BJ (cell line): Measurements from ENCODE around the gene ZNF579. TPM values are rescaled to one million over a fixed set of nuclear protein-coding genes. Genes with fewer than 3 reads are reported as not detected.
"Not testable (repeated sequence)": the region's sequence is repeated elsewhere in the genome, so short reads cannot be mapped to it uniquely, and the experiment has no call there.

ENCODE experiments used
- CTCF ChIA-PET: fragments of 350-600 bp; formaldehyde crosslinking; extraction: SDS; loops from one replicate; lab custom pipeline; 2021; ENCODE audit warnings: antibody characterized with exemption, inconsistent platforms; lab: Yijun Ruan, JAX
- POLR2A ChIA-PET: fragments of 300-600 bp; sonication (Branson Sonifier 250); formaldehyde crosslinking; extraction: SDS; loops from one replicate; lab custom pipeline; 2021; ENCODE audit warnings: antibody characterized with exemption; lab: Charles Lee
- DNase-seq: peaks from one replicate; pipeline ENCODE4 v3.0.0-alpha.2; 2011; ENCODE audit warnings: low read depth
- H3K27me3 ChIP-seq: 2 replicates; pipeline ENCODE4 v1.6.0; 2011; ENCODE audit warnings: low read length; ENCODE audit not compliant: control insufficient read depth, insufficient read depth
- H3K36me3 ChIP-seq: 2 replicates; pipeline ENCODE4 v1.5.1; 2011; ENCODE audit warnings: low read length; ENCODE audit not compliant: control insufficient read depth, insufficient read depth
- H3K4me3 ChIP-seq: 2 replicates; pipeline ENCODE4 v1.5.1; 2011; ENCODE audit warnings: low read depth, mild to moderate bottlenecking, control low read depth, low read length
- CTCF ChIP-seq: IDR thresholded peaks from 2 replicates; pipeline ENCODE4 v1.5.1; 2011; ENCODE audit warnings: low read depth, mild to moderate bottlenecking, control low read depth, inconsistent platforms, low read length, moderate library complexity; ENCODE audit not compliant: insufficient read depth
- polyA plus RNA-seq: library from polyadenylated mRNA; depleted of rRNA; stranded (reverse); fragments of >200 nt; gene quantifications from 2 replicates; pipeline ENCODE4 v1.2.3, GENCODE V29; 2011

The ZNF579 gene
- polyA plus RNA-seq, 1 experiment, result 2.6 TPM

- POLR2A ChIA-PET, result interaction anchor here (0.6 kb wide), 1 partner anchor 58 kb away, joined by 4 read pairs; no protein-coding TSS in a partner anchor
- CTCF ChIA-PET, result interaction anchor here (0.7 to 1.8 kb wide), 3 partner anchors 9 to 97 kb away, joined by 3 to 4 read pairs (median 3); no protein-coding TSS in a partner anchor
- no peaks in the 10 kb centered on the region for H3K27me3 ChIP-seq
- H3K4me3 ChIP-seq, result no peak overlapping the region
- no peak for DNase-seq
- TF ChIP-seq CTCF, result no peak
- H3K36me3 ChIP-seq, result no peaks in the 10 kb centered on the region
Measured at GRCh38 chr19:55535173-55535964, 45.3 kb downstream of the ZNF579 start.

GRCh38 chr19:55534280-55534679 is 46.4 kb downstream of the ZNF579 start:
- CTCF ChIA-PET, result interaction anchor here (0.6 to 0.8 kb wide), 2 partner anchors 64 to 72 kb away, joined by 4 read pairs; no protein-coding TSS in a partner anchor
- POLR2A ChIA-PET, result not testable (repeated sequence)

GRCh38 chr19:55530996-55531395 is 49.7 kb downstream of the ZNF579 start:
- Histone ChIP-seq H3K4me3 (no peak overlapping the region), H3K36me3 (no peaks in the 10 kb centered on the region), H3K27me3 (no peaks in the 10 kb centered on the region)
- ChIA-PET POLR2A (no interaction called here), CTCF (no interaction called here)
- DNase-seq, result no peak
- no peak for TF ChIP-seq CTCF

More at GRCh38 chr19:55534280-55534679, 46.4 kb downstream of the ZNF579 start:
- H3K36me3 ChIP-seq, DNase-seq, H3K27me3 ChIP-seq, H3K4me3 ChIP-seq: not testable (repeated sequence)

- CTCF ChIA-PET, result interaction anchor here (1.0 kb wide), 1 partner anchor 76 kb away, joined by 4 read pairs; the partner anchor contains the start of gene ZNF865
- no peak for DNase-seq
- H3K36me3 ChIP-seq, result no peaks in the 10 kb centered on the region
- H3K4me3 ChIP-seq, result no peak overlapping the region
- H3K27me3 ChIP-seq, result no peaks in the 10 kb centered on the region
- POLR2A ChIA-PET, result no interaction called here
- TF ChIP-seq CTCF, result no peak
Measured at GRCh38 chr19:55529636-55530234, 50.9 kb downstream of the ZNF579 start.

- H3K4me3 ChIP-seq, result no peak overlapping the region
- DNase-seq, result no peak
- POLR2A ChIA-PET, result no interaction called here
- CTCF ChIA-PET, result interaction anchor here (1.4 kb wide), 1 partner anchor 9 kb away, joined by 4 read pairs; the partner anchor contains the start of gene SBK2
- H3K36me3 ChIP-seq, result no peaks in the 10 kb centered on the region
- no peaks in the 10 kb centered on the region for H3K27me3 ChIP-seq
- 0 out of 2 replicates have a peak, but pooled peaks have one; percentile 19 for TF ChIP-seq CTCF
Measured at GRCh38 chr19:55528030-55528803, 52.4 kb downstream of the ZNF579 start.
